Measurements from ENCODE around the gene ARHGEF40. TPM values are rescaled to one million over a fixed set of nuclear protein-coding genes. Genes with fewer than 3 reads are reported as not detected.

Gene ARHGEF40
- total and polyA plus RNA-seq, 8 donors: 34.7 to 97.3 (median 80.1) TPM

- ATAC-seq: no peak
- H3K27ac ChIP-seq: no peak overlapping the region
- peaks cover 4 to 88% of the 10 kb centered on the region in 2 donors for H3K36me3 ChIP-seq
- H3K9me3 ChIP-seq: no peaks in the 10 kb centered on the region
- intact Hi-C loops (cut with DNase I): no loop called here
- no peaks in the 10 kb centered on the region for H3K27me3 ChIP-seq
- H3K4me3 ChIP-seq: no peak overlapping the region
- no peak for DNase-seq
- TF ChIP-seq CTCF (IDR thresholded peaks at IDR 0.05): no peak
- peaks cover 0 to under 1% of the 10 kb centered on the region in 2 donors for H3K4me1 ChIP-seq
These were observed 8.2 kb downstream of the ARHGEF40 start for GRCh38 chr14:21078287-21078686.

- Histone ChIP-seq H3K36me3 (peaks cover 4 to 92% of the 10 kb centered on the region in 2 donors), H3K9me3 (no peaks in the 10 kb centered on the region), H3K4me1 (no peaks in the 10 kb centered on the region), H3K27me3 (no peaks in the 10 kb centered on the region), H3K4me3 (no peak overlapping the region), H3K27ac (no peak overlapping the region)
- intact Hi-C loops (cut with DNase I): no loop called here
- no peak for DNase-seq
- TF ChIP-seq CTCF (IDR thresholded peaks at IDR 0.05): no peak
- ATAC-seq: no peak
These were observed 8.6 kb downstream of the ARHGEF40 start for GRCh38 chr14:21078726-21079125.

GRCh38 chr14:21081521-21082142 lies 11.5 kb downstream of the ARHGEF40 start:
- Histone ChIP-seq H3K9me3 (no peaks in the 10 kb centered on the region), H3K4me3 (no peak overlapping the region), H3K4me1 (peaks cover 8 to 27% of the 10 kb centered on the region in 2 donors), H3K27ac (no peak overlapping the region), H3K36me3 (peaks cover 4 to 92% of the 10 kb centered on the region in 2 donors), H3K27me3 (no peaks in the 10 kb centered on the region)
- DNase-seq (no peak), ATAC-seq (no peak)
- TF ChIP-seq CTCF (IDR thresholded peaks at IDR 0.05): no peak
- intact Hi-C loops (cut with DNase I): no loop called here

GRCh38 chr14:21083565-21084325 lies 13.6 kb downstream of the ARHGEF40 start:
- TF ChIP-seq CTCF (IDR thresholded peaks at IDR 0.05): no peak
- no peaks in the 10 kb centered on the region for H3K27me3 ChIP-seq
- H3K4me1 ChIP-seq: peaks cover 8 to 48% of the 10 kb centered on the region in 2 donors
- no peak overlapping the region for H3K4me3 ChIP-seq
- intact Hi-C loops (cut with DNase I): no loop called here
- peaks cover under 1 to 78% of the 10 kb centered on the region in 2 donors for H3K36me3 ChIP-seq
- ATAC-seq (no peak), DNase-seq (no peak)
- no peaks in the 10 kb centered on the region for H3K9me3 ChIP-seq
- H3K27ac ChIP-seq: peak overlapping the region in 1 of 2 donors; percentile 86

GRCh38 chr14:21084396-21084795 lies 14.3 kb downstream of the ARHGEF40 start:
- intact Hi-C loops (cut with DNase I): no loop called here
- DNase-seq (no peak), ATAC-seq (no peak)
- Histone ChIP-seq H3K27ac (peak overlapping the region in 1 of 2 donors; percentile 86), H3K9me3 (no peaks in the 10 kb centered on the region), H3K36me3 (peaks cover 0 to 77% of the 10 kb centered on the region in 2 donors), H3K4me3 (no peak overlapping the region), H3K27me3 (no peaks in the 10 kb centered on the region), H3K4me1 (peaks cover 8 to 51% of the 10 kb centered on the region in 2 donors)
- TF ChIP-seq CTCF (IDR thresholded peaks at IDR 0.05): no peak

All from left lung (tissue), 10 donors.